H1 (cell line): ENCODE measurements around the gene ITIH4.

ENCODE experiments used
- CHD2 ChIP-seq: IDR thresholded peaks from 2 replicates; pipeline ENCODE4 v1.6.1; 2012; ENCODE audit warnings: low read length, improper control_type of control experiment
- CTCF ChIP-seq, 3 experiments: IDR thresholded peaks; 1 replicate in 2 of 3; 2 replicates in 1 of 3; pipeline versions ENCODE4 v1.5.1 to v1.6.1; 2011; ENCODE audit warnings: low read length in 3 of 3, mild to moderate bottlenecking in 3 of 3, inconsistent platforms in 2 of 3, low read depth in 1 of 3, moderate library complexity in 1 of 3; ENCODE audit not compliant: insufficient read depth in 1 of 3; ENCODE audit errors: control extremely low read depth in 1 of 3
- EP300 ChIP-seq, 2 experiments: IDR thresholded peaks; 1 replicate in 1 of 2; 2 replicates in 1 of 2; pipeline ENCODE4 v1.6.1; 2011 to 2012; ENCODE audit warnings: low read depth in 2 of 2, low read length in 2 of 2, mild to moderate bottlenecking in 2 of 2, borderline replicate concordance in 1 of 2, inconsistent platforms in 1 of 2, moderate library complexity in 1 of 2
- FOSL1 ChIP-seq: IDR thresholded peaks from 2 replicates; pipeline ENCODE4 v1.6.1; 2011; ENCODE audit warnings: mild to moderate bottlenecking, low read depth, low read length, moderate library complexity; ENCODE audit not compliant: insufficient read depth
- PHF8 ChIP-seq: fragments of 200-600 bp; sonication (generic); conservative IDR thresholded peaks from 2 replicates; pipeline ENCODE4 v1.7.1; 2012; ENCODE audit warnings: low read depth, mild to moderate bottlenecking, inconsistent platforms, low read length, moderate library complexity
- POLR2AphosphoS5 ChIP-seq: IDR thresholded peaks from 2 replicates; pipeline ENCODE4 v1.6.1; 2011; ENCODE audit warnings: low read depth, low read length
- RFX5 ChIP-seq: IDR thresholded peaks from 2 replicates; pipeline ENCODE4 v1.6.1; 2011; ENCODE audit warnings: low read depth, low read length, improper control_type of control experiment, borderline replicate concordance
- RXRA ChIP-seq: IDR thresholded peaks from 2 replicates; pipeline ENCODE4 v1.6.1; 2011; ENCODE audit warnings: low read depth, mild to moderate bottlenecking, low read length, moderate library complexity; ENCODE audit not compliant: insufficient read depth
- SIN3A ChIP-seq, 2 experiments: IDR thresholded peaks in 1 of 2; conservative IDR thresholded peaks in 1 of 2; 2 replicates each; pipeline ENCODE4 v1.6.1; 2011 to 2012; ENCODE audit warnings: low read length in 2 of 2, improper control_type of control experiment in 1 of 2, low read depth in 1 of 2, mild to moderate bottlenecking in 1 of 2

- TF ChIP-seq CTCF (IDR thresholded peaks at IDR 0.05; ENCODE audit: control extremely low read depth in 1 of 3, insufficient read depth in 1 of 3, low read depth in 1 of 3, low read length in 3 of 3) (no peak), POLR2AphosphoS5 (no peak), PHF8 (no peak), EP300 (IDR thresholded peaks at IDR 0.05; ENCODE audit: borderline replicate concordance in 1 of 2, low read depth in 2 of 2, low read length in 2 of 2) (no peak), RFX5 (no peak), RXRA (no peak), CHD2 (no peak), FOSL1 (no peak), SIN3A (conservative IDR thresholded peaks at IDR 0.05 in 1 of 2, IDR thresholded peaks at IDR 0.05 in 1 of 2; ENCODE audit: low read depth in 1 of 2, low read length in 2 of 2) (no peak)
Observed at GRCh38 chr3:52788890-52789745, 41.4 kb downstream of the ITIH4 start.
